ENCODE data around the gene UMAD1. TPM values are rescaled to one million over a fixed set of nuclear protein-coding genes. Genes with fewer than 3 reads are reported as not detected.

Gene UMAD1
- total RNA-seq, 2 donors from 2014 or later: 12.9 to 23.9 TPM

- ATAC-seq (ENCODE audit: insufficient number of reproducible peaks, low FRiP score, low read depth) (no peak), DNase-seq (ENCODE audit: low spot score) (no peak)
- Histone ChIP-seq H3K27me3 (replicated peaks; ENCODE audit: insufficient read depth) (no peaks in the 10 kb centered on the region), H3K27ac (no peak overlapping the region), H3K36me3 (no peaks in the 10 kb centered on the region), H3K4me1 (ENCODE audit: control insufficient read depth in 1 of 2, low read depth in 2 of 2) (no peaks in the 10 kb centered on the region), H3K4me3 (no peak overlapping the region), H3K9me3 (no peaks in the 10 kb centered on the region)
- TF ChIP-seq CTCF (IDR thresholded peaks at IDR 0.05): no peak
Measured at GRCh38 chr7:7772397-7772821, 131.9 kb downstream of the UMAD1 start.

GRCh38 chr7:7773334-7774309 is 133.1 kb downstream of the UMAD1 start:
- H3K4me1 ChIP-seq (ENCODE audit: control insufficient read depth in 1 of 2, low read depth in 2 of 2): no peaks in the 10 kb centered on the region
- H3K36me3 ChIP-seq: no peaks in the 10 kb centered on the region
- H3K27me3 ChIP-seq (replicated peaks; ENCODE audit: insufficient read depth): no peaks in the 10 kb centered on the region
- DNase-seq (ENCODE audit: low spot score) (no peak), ATAC-seq (ENCODE audit: insufficient number of reproducible peaks, low FRiP score, low read depth) (no peak)
- H3K4me3 ChIP-seq: no peak overlapping the region
- no peak for TF ChIP-seq CTCF (IDR thresholded peaks at IDR 0.05)
- no peak overlapping the region for H3K27ac ChIP-seq
- H3K9me3 ChIP-seq: no peaks in the 10 kb centered on the region

- H3K36me3 ChIP-seq: no peaks in the 10 kb centered on the region
- no peaks in the 10 kb centered on the region for H3K27me3 ChIP-seq (replicated peaks; ENCODE audit: insufficient read depth)
- no peak for DNase-seq (ENCODE audit: low spot score)
- no peaks in the 10 kb centered on the region for H3K4me1 ChIP-seq (ENCODE audit: control insufficient read depth in 1 of 2, low read depth in 2 of 2)
- no peak for TF ChIP-seq CTCF (IDR thresholded peaks at IDR 0.05)
- no peak overlapping the region for H3K4me3 ChIP-seq
- no peak for ATAC-seq (ENCODE audit: insufficient number of reproducible peaks, low FRiP score, low read depth)
- H3K27ac ChIP-seq: no peak overlapping the region
- H3K9me3 ChIP-seq: no peaks in the 10 kb centered on the region
Measured at GRCh38 chr7:7779888-7780287, 139.3 kb downstream of the UMAD1 start.

- H3K4me3 ChIP-seq: no peak overlapping the region
- TF ChIP-seq CTCF (IDR thresholded peaks at IDR 0.05): no peak
- H3K27ac ChIP-seq: no peak overlapping the region
- DNase-seq (ENCODE audit: low spot score) (no peak), ATAC-seq (ENCODE audit: insufficient number of reproducible peaks, low FRiP score, low read depth) (no peak)
- H3K9me3 ChIP-seq: no peaks in the 10 kb centered on the region
- no peaks in the 10 kb centered on the region for H3K27me3 ChIP-seq (replicated peaks; ENCODE audit: insufficient read depth)
- no peaks in the 10 kb centered on the region for H3K36me3 ChIP-seq
- no peaks in the 10 kb centered on the region for H3K4me1 ChIP-seq (ENCODE audit: control insufficient read depth in 1 of 2, low read depth in 2 of 2)
Measured at GRCh38 chr7:7783001-7783400, 142.4 kb downstream of the UMAD1 start.

GRCh38 chr7:7785344-7785973 is 144.9 kb downstream of the UMAD1 start:
- no peaks in the 10 kb centered on the region for H3K9me3 ChIP-seq
- H3K27ac ChIP-seq: no peak overlapping the region
- no peak overlapping the region for H3K4me3 ChIP-seq
- H3K36me3 ChIP-seq: no peaks in the 10 kb centered on the region
- ATAC-seq (ENCODE audit: insufficient number of reproducible peaks, low FRiP score, low read depth) (no peak), DNase-seq (ENCODE audit: low spot score) (no peak)
- TF ChIP-seq CTCF (IDR thresholded peaks at IDR 0.05): no peak
- no peaks in the 10 kb centered on the region for H3K27me3 ChIP-seq (replicated peaks; ENCODE audit: insufficient read depth)
- no peaks in the 10 kb centered on the region for H3K4me1 ChIP-seq (ENCODE audit: control insufficient read depth in 1 of 2, low read depth in 2 of 2)
